GM19193 (cell line): ENCODE data around the gene DOK3.

Experiments
- POLR2A ChIP-seq: IDR thresholded peaks from 4 replicates; pipeline ENCODE4 v1.6.1; 2011; ENCODE audit not compliant: insufficient read depth, insufficient read length; ENCODE audit errors: extremely low read depth

The DOK3 gene

GRCh38 chr5:177475563-177476427, 33.8 kb downstream of the DOK3 start:
- no peak for TF ChIP-seq POLR2A

- TF ChIP-seq POLR2A: no peak
Measured at GRCh38 chr5:177474846-177475562, 34.6 kb downstream of the DOK3 start.

GRCh38 chr5:177474002-177474476, 35.6 kb downstream of the DOK3 start:
- no peak for TF ChIP-seq POLR2A

GRCh38 chr5:177473443-177474001, 36.1 kb downstream of the DOK3 start, which contains the start of gene DBN1:
TSS of gene DBN1 (minus strand) at chr5:177473634. CDS start at chr5:177473521, 113 bp downstream.
- TF ChIP-seq POLR2A: no peak

- peak; percentile 14 for TF ChIP-seq POLR2A
Measured at GRCh38 chr5:177472460-177473442, 36.9 kb downstream of the DOK3 start.

- no peak for TF ChIP-seq POLR2A
Measured at GRCh38 chr5:177471610-177472356, 37.8 kb downstream of the DOK3 start.

- TF ChIP-seq POLR2A: no peak
Measured at GRCh38 chr5:177470759-177471536, 38.7 kb downstream of the DOK3 start.

- TF ChIP-seq POLR2A: no peak
Measured at GRCh38 chr5:177469750-177470525, 39.7 kb downstream of the DOK3 start.

- TF ChIP-seq POLR2A: no peak
Measured at GRCh38 chr5:177468685-177469628, 40.7 kb downstream of the DOK3 start.

GRCh38 chr5:177468329-177468684, 41.3 kb downstream of the DOK3 start:
- no peak for TF ChIP-seq POLR2A

- no peak for TF ChIP-seq POLR2A
Measured at GRCh38 chr5:177467436-177467835, 42.2 kb downstream of the DOK3 start.
